K562 (cell line): ENCODE measurements around the gene FARP1. TPM values are rescaled to one million over a fixed set of nuclear protein-coding genes. Genes with fewer than 3 reads are reported as not detected.

Source experiments
- ATAC-seq: fragments of 200-7000 bp; cut with Tn5 transposase; 3 replicates; pipeline ENCODE4 v1.9.1; 2020; ENCODE audit warnings: moderate library complexity
- BruUV-seq: library from RNA; stranded (reverse); fragments of 400-500 nt; replicated peaks from 2 replicates; lab custom pipeline; 2021; lab: Mats Ljungman, UMichigan
- CTCF ChIA-PET: fragments of 300-600 bp; formaldehyde crosslinking; extraction: SDS; loops from one replicate; lab custom pipeline; 2021; ENCODE audit warnings: low intra/inter-chr PET ratio; lab: Yijun Ruan, JAX
- POLR2A ChIA-PET: fragments of 300-600, 350-650 bp; sonication (Branson Sonifier 250); formaldehyde crosslinking; extraction: SDS; loops from one replicate; lab custom pipeline; 2021; ENCODE audit warnings: antibody characterized with exemption, inconsistent platforms; lab: Yijun Ruan, JAX
- DNase-seq, 4 experiments: peaks; one replicate each; pipeline versions ENCODE4 v3.0.0 to v3.0.0-alpha.2; 2011 to 2018; ENCODE audit warnings: low spot score in 3 of 4, mixed read lengths in 3 of 4; ENCODE audit errors: extremely low read depth in 1 of 4
- FAIRE-seq: peaks from 2 replicates; lab custom pipeline; 2011; peaks lifted over from hg19 to GRCh38; lab: Jason Lieb, UNC
- H2AFZ ChIP-seq: 2 replicates; pipeline ENCODE4 v1.6.0; 2011; ENCODE audit warnings: low read depth, low read length, control low read depth, inconsistent platforms
- H3K27ac ChIP-seq: fragments of 200-600 bp; 3 replicates; pipeline ENCODE4 v1.8.0; 2011; ENCODE audit warnings: low read depth, mild to moderate bottlenecking, control low read depth, inconsistent platforms, low read length, moderate library complexity, mixed read lengths; ENCODE audit errors: extremely low read depth
- H3K27me3 ChIP-seq, 2 experiments: fragments of 300-600 bp in 1 of 2; 2 replicates in 1 of 2; 3 replicates in 1 of 2; pipeline versions ENCODE4 v1.6.0 to v1.8.0; 2011; ENCODE audit warnings: inconsistent platforms in 2 of 2, low read length in 2 of 2, mild to moderate bottlenecking in 1 of 2, mixed read lengths in 1 of 2, moderate library complexity in 1 of 2; ENCODE audit not compliant: control insufficient read depth in 2 of 2, insufficient read depth in 2 of 2
- H3K36me3 ChIP-seq: fragments of 300-600 bp; 3 replicates; pipeline ENCODE4 v1.8.0; 2011; ENCODE audit warnings: mild to moderate bottlenecking, low read length, inconsistent platforms; ENCODE audit not compliant: control insufficient read depth, insufficient read depth
- H3K4me1 ChIP-seq, 2 experiments: fragments of 200-600 bp in 1 of 2; replicated peaks in 1 of 2; 2 replicates in 1 of 2; 3 replicates in 1 of 2; pipeline versions ENCODE4 v1.5.1 to v1.8.0; 2011; ENCODE audit warnings: inconsistent platforms in 2 of 2, low read length in 2 of 2, mild to moderate bottlenecking in 1 of 2, mixed read lengths in 1 of 2, moderate library complexity in 1 of 2; ENCODE audit not compliant: control insufficient read depth in 2 of 2, insufficient read depth in 2 of 2
- H3K4me2 ChIP-seq: 2 replicates; pipeline ENCODE4 v1.6.1; 2011; ENCODE audit warnings: low read length, control low read depth, inconsistent platforms, mixed read lengths; ENCODE audit not compliant: insufficient read depth
- H3K4me3 ChIP-seq: fragments of 200-600 bp; sonication (generic), shearing (Covaris generic); 2 replicates; pipeline ENCODE4 v1.5.1; 2016; ENCODE audit warnings: control low read depth, inconsistent platforms
- H3K79me2 ChIP-seq: fragments of 200-600 bp; 3 replicates; pipeline ENCODE4 v1.8.0; 2011; ENCODE audit warnings: low read length, inconsistent platforms; ENCODE audit not compliant: control insufficient read depth, insufficient read depth
- H3K9ac ChIP-seq, 2 experiments: 2 replicates each; pipeline versions ENCODE4 v1.6.0 to v1.6.1; 2011; ENCODE audit warnings: low read depth in 2 of 2, low read length in 2 of 2, control low read depth in 1 of 2, inconsistent platforms in 1 of 2, mild to moderate bottlenecking in 1 of 2, mixed read lengths in 1 of 2; ENCODE audit not compliant: insufficient read depth in 1 of 2
- H3K9me1 ChIP-seq: one replicate; pipeline ENCODE4 v1.6.0; 2011; ENCODE audit warnings: inconsistent platforms, mild to moderate bottlenecking, low read length, moderate library complexity; ENCODE audit not compliant: control insufficient read depth, insufficient read depth
- H3K9me3 ChIP-seq: replicated peaks from 2 replicates; pipeline ENCODE4 v1.5.1; 2011; ENCODE audit warnings: low read depth, low read length, inconsistent platforms; ENCODE audit not compliant: control insufficient read depth, insufficient read depth
- H4K20me1 ChIP-seq: replicated peaks from 2 replicates; pipeline ENCODE4 v1.6.1; 2011; ENCODE audit warnings: low read length, inconsistent platforms, mixed read lengths; ENCODE audit not compliant: control insufficient read depth, insufficient read depth
- BCOR ChIP-seq: fragments of 450-650 bp; IDR thresholded peaks from 2 replicates; pipeline ENCODE4 v1.6.1; 2016
- DNMT1 ChIP-seq: fragments of 450-650 bp; IDR thresholded peaks from 2 replicates; pipeline ENCODE4 v1.6.1; 2016; ENCODE audit warnings: antibody characterized with exemption, mild to moderate bottlenecking
- EHMT2 ChIP-seq: fragments of 450-650 bp; IDR thresholded peaks from 2 replicates; pipeline ENCODE4 v1.6.1; 2018; ENCODE audit warnings: antibody characterized with exemption
- MTA1 ChIP-seq: fragments of 450-650 bp; IDR thresholded peaks from 2 replicates; pipeline ENCODE4 v1.6.1; 2017; ENCODE audit warnings: borderline replicate concordance
- MTA2 ChIP-seq: fragments of 450-650 bp; IDR thresholded peaks from 2 replicates; pipeline ENCODE4 v1.6.1; 2016; ENCODE audit warnings: low read depth
- NEUROD1 ChIP-seq: fragments of 150-350 bp; IDR thresholded peaks from 2 replicates; pipeline ENCODE4 v1.6.1; 2014; ENCODE audit warnings: borderline replicate concordance, low read length, low read depth; ENCODE audit not compliant: partially characterized antibody
- PHTF2 ChIP-seq: fragments of 250-450 bp; sonication (Bioruptor Pico); IDR thresholded peaks from 2 replicates; pipeline ENCODE4 v1.5.0; 2021; ENCODE audit warnings: mild to moderate bottlenecking
- POLR2AphosphoS5 ChIP-seq: IDR thresholded peaks from 2 replicates; pipeline ENCODE4 v1.6.1; 2011; ENCODE audit warnings: mild to moderate bottlenecking, low read depth, low read length, moderate library complexity; ENCODE audit not compliant: control insufficient read depth, insufficient read depth
- SMARCB1 ChIP-seq: IDR thresholded peaks from 2 replicates; pipeline ENCODE4 v1.6.1; 2011; ENCODE audit warnings: improper control_type of control experiment, low read depth; ENCODE audit not compliant: insufficient read length
- TBP ChIP-seq: optimal IDR thresholded peaks from 2 replicates; pipeline ENCODE3; 2011; ENCODE audit warnings: low read depth, low read length, improper control_type of control experiment
- ZBTB7A ChIP-seq: IDR thresholded peaks from 2 replicates; pipeline ENCODE4 v1.6.1; 2011; ENCODE audit warnings: low read depth, mild to moderate bottlenecking, low read length, moderate library complexity, borderline replicate concordance; ENCODE audit not compliant: control insufficient read depth
- ZNF165 ChIP-seq: fragments of 250-450 bp; sonication (Bioruptor Pico); IDR thresholded peaks from 2 replicates; pipeline ENCODE4 v1.4.0; 2020; ENCODE audit warnings: borderline replicate concordance
- ZNF778 ChIP-seq: fragments of 450-650 bp; formaldehyde crosslinking; IDR thresholded peaks from 2 replicates; pipeline ENCODE4 v1.4.0; 2020; ENCODE audit warnings: mild to moderate bottlenecking, moderate library complexity
- WGBS: fragments of 100-300 bp; shearing (Covaris generic); methylation state at CpG from one replicate; pipeline ENCODE4 v1.1.6; 2016; ENCODE audit warnings: low coverage, mixed read lengths; ENCODE audit not compliant: insufficient coverage; ENCODE audit errors: missing lambda C conversion rate; 5-methylcytosine and 5-hydroxymethylcytosine counted together
- in situ Hi-C: fragments of 300-500 bp; cut with MboI; formaldehyde crosslinking; loops from 4 replicates; pipeline ENCODE4 v1.15.0; 2018; ENCODE audit warnings: inconsistent platforms, mixed read lengths
- intact Hi-C: fragments of 100-400 bp; cut with micrococcal nuclease; formaldehyde crosslinking; loops from 2 replicates; pipeline ENCODE4 v1.14.2; 2022
- polyA plus RNA-seq, 8 experiments: library from polyadenylated mRNA; depleted of rRNA in 4 of 8; stranded (reverse) in 5 of 8; unstranded in 3 of 8; fragments of >200 nt; fragmentation: Nextera tagmentation in 2 of 8; fragmentation: Illumina TruSeq in 1 of 8; extraction: Ambion mirVana in 2 of 8; extraction: Trizol in 1 of 8; gene quantifications; 2 replicates each; pipeline versions ENCODE4 v1.2.1 to v1.2.3, GENCODE V29; 2011 to 2014; ENCODE audit warnings: inconsistent platforms in 1 of 8, missing spikeins in 1 of 8
- total RNA-seq, 7 experiments: library from RNA; depleted of rRNA in 6 of 7; stranded (reverse); fragments of >200 nt in 6 of 7; fragmentation: Illumina TruSeq in 2 of 7; extraction: Trizol in 2 of 7; gene quantifications; 2 replicates each; pipeline versions ENCODE4 v1.2.1 to v1.2.3, GENCODE V29; 2011 to 2021; ENCODE audit warnings: low replicate concordance in 1 of 7

FARP1 gene
- total and polyA plus RNA-seq, 9 of the 15 experiments (the other 6 are each of a cell fraction or from before 2014, with no cell fraction given), result 0.03 to 0.29 (median 0.05) TPM; not detected in 3

DNA sequence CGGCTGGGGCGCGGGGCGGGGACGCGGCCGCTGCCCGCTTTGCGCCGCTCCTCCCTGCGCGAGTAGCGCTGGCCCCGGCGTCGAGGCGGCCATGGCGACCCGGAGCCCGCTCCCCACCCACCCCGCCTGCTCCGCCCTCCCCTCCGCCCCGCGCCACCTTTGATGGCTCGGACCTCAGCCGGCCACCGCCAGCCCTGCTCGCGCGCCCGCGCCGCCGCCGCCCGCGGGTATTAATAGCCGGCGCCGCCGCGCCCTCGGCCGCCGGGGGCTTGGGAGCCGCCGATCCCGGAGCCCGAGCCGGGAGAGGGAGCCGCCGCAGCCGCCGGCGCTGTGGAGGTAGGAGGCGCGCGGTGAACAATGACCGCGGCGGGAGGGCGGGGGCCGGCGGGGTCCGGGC lies 261 bp downstream of the FARP1 start:
- Histone ChIP-seq H3K79me2 (no peaks in the 10 kb centered on the region), H3K27me3 (peaks cover 2 to 33% of the 10 kb centered on the region in 2 experiments; a peak in 3 of 5 replicates), H3K9ac (no peak overlapping the region), H3K4me3 (no peak overlapping the region), H4K20me1 (no peaks in the 10 kb centered on the region), H2AFZ (no peak overlapping the region), H3K4me1 (peaks cover 0 to 18% of the 10 kb centered on the region in 2 experiments; a peak in 1 of 5 replicates), H3K9me1 (no peaks in the 10 kb centered on the region), H3K36me3 (no peaks in the 10 kb centered on the region), H3K4me2 (no peak overlapping the region), H3K27ac (no peak overlapping the region), H3K9me3 (no peaks in the 10 kb centered on the region)
- ChIA-PET POLR2A (no interaction called here), CTCF (no interaction called here)
- TF ChIP-seq PHTF2, result no peak
- TF ChIP-seq NEUROD1, result no peak
- no peak for TF ChIP-seq TBP
- no peak for TF ChIP-seq MTA2
- no peak for TF ChIP-seq BCOR
- no peak for TF ChIP-seq MTA1
- TF ChIP-seq ZNF778, result no peak
- TF ChIP-seq SMARCB1, result no peak
- no peak for TF ChIP-seq ZBTB7A
- TF ChIP-seq DNMT1, result no peak
- no peak for TF ChIP-seq POLR2AphosphoS5
- TF ChIP-seq EHMT2, result no peak
- TF ChIP-seq ZNF165 (CRISPR knock-in tag), result no peak
- no peak for ATAC-seq
- DNase-seq, result peak in 1 of 4 experiments; percentile 3
- no CpG with 5 or more reads among the region's 66 CpGs for WGBS
- BruUV-seq, result no TSS peak
- FAIRE-seq, result no peak
- intact Hi-C loops (no loop called here), in situ Hi-C loops (no loop called here)
